ENCODE data around the gene MYT1. TPM values are rescaled to one million over a fixed set of nuclear protein-coding genes. Genes with fewer than 3 reads are reported as not detected.

Gene MYT1
- polyA plus RNA-seq, 3 donors: not detected

DNA sequence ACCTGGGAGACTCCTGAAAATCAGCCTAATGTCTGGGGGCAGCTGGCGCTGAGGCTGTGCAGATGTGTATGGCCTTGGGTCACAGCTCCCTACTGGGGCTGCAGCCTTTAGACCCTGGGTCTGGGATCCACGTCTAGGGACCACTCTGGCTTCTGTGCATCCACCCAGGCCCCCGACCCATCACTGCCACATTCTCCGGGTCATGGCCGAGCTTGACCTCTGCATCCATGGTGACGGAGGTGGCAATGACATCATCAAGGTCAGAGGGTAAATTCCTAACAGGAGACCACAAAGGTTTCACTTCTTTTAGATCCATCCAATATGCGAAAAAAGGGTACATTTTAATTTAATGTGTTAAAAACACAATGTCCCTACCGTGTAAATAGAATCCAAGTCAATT lies 76.8 kb downstream of the MYT1 start:
- intact Hi-C loops (cut with micrococcal nuclease): no loop called here
- Histone ChIP-seq H3K4me1 (ENCODE audit: control insufficient read depth in 1 of 2, insufficient read depth in 2 of 2, low read length in 2 of 2) (no peaks in the 10 kb centered on the region), H3K4me2 (replicated peaks; ENCODE audit: extremely low read depth, low read length, poor library complexity, severe bottlenecking) (no peak overlapping the region), H3K4me3 (replicated peaks in 1 of 3; ENCODE audit: low read depth in 2 of 3, low read length in 3 of 3) (no peak overlapping the region), H4K20me1 (ENCODE audit: insufficient read depth, low read length) (no peaks in the 10 kb centered on the region), H3K79me2 (ENCODE audit: insufficient read depth, low read length) (no peaks in the 10 kb centered on the region), H3K9me3 (replicated peaks in 1 of 2; ENCODE audit: control insufficient read depth in 1 of 2, insufficient read depth in 1 of 2, low read length in 2 of 2) (no peaks in the 10 kb centered on the region), H2AFZ (ENCODE audit: insufficient read depth, low read depth, low read length, poor library complexity, severe bottlenecking) (no peak overlapping the region), H3K27ac (ENCODE audit: low read depth in 1 of 2, low read length in 2 of 2) (no peak overlapping the region), H3K9ac (ENCODE audit: insufficient read depth, low read length, poor library complexity, severe bottlenecking) (no peak overlapping the region), H3K27me3 (ENCODE audit: control insufficient read depth in 2 of 2, insufficient read depth in 2 of 2, low read length in 2 of 2) (no peaks in the 10 kb centered on the region), H3K36me3 (replicated peaks in 1 of 2; ENCODE audit: control insufficient read depth in 1 of 2, insufficient read depth in 2 of 2, low read length in 2 of 2) (no peaks in the 10 kb centered on the region)
- H3K27me3 Mint-ChIP-seq (ENCODE audit: low read depth in 3 of 3): peaks cover 4 to 12% (median 5%) of the 10 kb centered on the region in 3 donors
- no peak for DNase-seq
- no peak overlapping the region for H3K4me3 Mint-ChIP-seq
- no peaks in the 10 kb centered on the region for H3K4me1 Mint-ChIP-seq
- no peaks in the 10 kb centered on the region for H3K9me3 Mint-ChIP-seq
- TF ChIP-seq CTCF (IDR thresholded peaks at IDR 0.05): no peak
- H3K36me3 Mint-ChIP-seq: no peaks in the 10 kb centered on the region
- 100% methylated on average over 2 of the region's 8 CpGs for WGBS (ENCODE audit: insufficient coverage)
- H3K27ac Mint-ChIP-seq: no peak overlapping the region

DNA sequence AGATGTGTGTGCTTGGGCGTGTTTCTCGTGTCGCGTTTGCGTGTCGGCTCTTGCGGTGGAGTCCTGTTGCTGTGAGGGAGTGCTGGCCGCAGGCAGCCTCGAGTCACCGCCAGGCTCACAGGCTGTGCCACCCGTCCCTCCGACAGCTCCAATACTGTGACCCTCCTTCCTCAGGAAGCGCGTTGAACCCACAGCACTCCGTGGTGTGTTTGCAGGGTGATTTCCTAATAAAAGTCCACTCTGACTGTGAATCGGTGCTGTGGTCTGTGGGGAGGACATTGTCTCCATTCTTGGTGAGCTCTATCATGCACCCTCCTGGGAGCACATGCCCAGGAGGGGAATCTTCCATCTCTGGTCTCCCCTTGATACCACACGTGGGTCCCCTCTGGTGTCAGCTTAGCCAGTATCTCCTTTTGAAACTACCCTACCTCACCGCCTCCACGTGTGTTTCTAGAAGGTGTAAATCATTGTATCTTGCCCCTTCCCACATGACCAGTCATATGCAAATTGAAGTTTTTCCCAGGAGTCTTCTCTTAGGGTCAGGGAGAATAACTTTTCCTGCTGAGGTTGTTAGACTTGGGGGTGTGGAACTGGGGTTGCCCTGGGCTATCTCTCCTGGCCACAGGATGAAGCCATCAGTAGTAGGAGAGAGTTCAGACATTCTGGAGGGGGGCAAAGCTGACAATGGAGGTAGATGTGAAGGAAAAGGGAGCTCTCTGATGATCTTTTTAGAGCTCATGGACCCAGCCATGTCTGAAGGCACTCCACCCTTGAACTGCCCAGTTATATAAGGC lies 77.9 kb downstream of the MYT1 start:
- WGBS (ENCODE audit: insufficient coverage): 96% methylated on average over 9 of the region's 19 CpGs
- Histone ChIP-seq H3K4me1 (ENCODE audit: control insufficient read depth in 1 of 2, insufficient read depth in 2 of 2, low read length in 2 of 2) (no peaks in the 10 kb centered on the region), H2AFZ (ENCODE audit: insufficient read depth, low read depth, low read length, poor library complexity, severe bottlenecking) (no peak overlapping the region), H4K20me1 (ENCODE audit: insufficient read depth, low read length) (no peaks in the 10 kb centered on the region), H3K4me3 (replicated peaks in 1 of 3; ENCODE audit: low read depth in 2 of 3, low read length in 3 of 3) (no peak overlapping the region), H3K9ac (ENCODE audit: insufficient read depth, low read length, poor library complexity, severe bottlenecking) (no peak overlapping the region), H3K27me3 (ENCODE audit: control insufficient read depth in 2 of 2, insufficient read depth in 2 of 2, low read length in 2 of 2) (no peaks in the 10 kb centered on the region), H3K27ac (ENCODE audit: low read depth in 1 of 2, low read length in 2 of 2) (no peak overlapping the region), H3K4me2 (replicated peaks; ENCODE audit: extremely low read depth, low read length, poor library complexity, severe bottlenecking) (no peak overlapping the region), H3K9me3 (replicated peaks in 1 of 2; ENCODE audit: control insufficient read depth in 1 of 2, insufficient read depth in 1 of 2, low read length in 2 of 2) (no peaks in the 10 kb centered on the region), H3K36me3 (replicated peaks in 1 of 2; ENCODE audit: control insufficient read depth in 1 of 2, insufficient read depth in 2 of 2, low read length in 2 of 2) (no peaks in the 10 kb centered on the region), H3K79me2 (ENCODE audit: insufficient read depth, low read length) (no peaks in the 10 kb centered on the region)
- Mint-ChIP-seq H3K27ac (no peak overlapping the region), H3K4me3 (no peak overlapping the region), H3K4me1 (no peaks in the 10 kb centered on the region), H3K36me3 (no peaks in the 10 kb centered on the region), H3K9me3 (no peaks in the 10 kb centered on the region), H3K27me3 (ENCODE audit: low read depth in 3 of 3) (peaks cover 9 to 13% (median 12%) of the 10 kb centered on the region in 3 donors)
- intact Hi-C loops (cut with micrococcal nuclease): no loop called here
- no peak for DNase-seq
- TF ChIP-seq CTCF (IDR thresholded peaks at IDR 0.05): no peak

Measured in CD14-positive monocyte (primary cell).